Adrenal gland (tissue), 12 donors: ENCODE measurements around the gene UBE2N. TPM values are rescaled to one million over a fixed set of nuclear protein-coding genes. Genes with fewer than 3 reads are reported as not detected.
"Not testable (repeated sequence)": the region's sequence is repeated elsewhere in the genome, so short reads cannot be mapped to it uniquely, and the experiment has no call there.

Source experiments
- DNase-seq, 7 donors: peaks; one replicate each; pipeline ENCODE4 v3.0.0-alpha.2; 2019 to 2020
- H3K27ac ChIP-seq, 5 donors: fragments of 200-600 bp; sonication (generic) in 4 of 5; 1 replicate in 3 of 5; 2 replicates in 2 of 5; pipeline versions ENCODE4 v1.5.1 to v1.8.0; 2016 to 2020; ENCODE audit warnings: mild to moderate bottlenecking in 1 of 5
- H3K27me3 ChIP-seq: fragments of 200-600 bp; 2 replicates; pipeline ENCODE4 v1.8.0; 2021
- H3K36me3 ChIP-seq, 2 donors: fragments of 200-600 bp; replicated peaks in 1 of 2; 1 replicate in 1 of 2; 2 replicates in 1 of 2; pipeline versions ENCODE4 v1.5.1 to v1.8.0; 2018 to 2022
- H3K4me1 ChIP-seq, 2 donors: fragments of 200-600 bp; replicated peaks in 1 of 2; 1 replicate in 1 of 2; 2 replicates in 1 of 2; pipeline versions ENCODE4 v1.5.1 to v1.8.0; 2018 to 2021
- H3K4me3 ChIP-seq, 4 donors: fragments of 200-600 bp; sonication (generic) in 3 of 4; one replicate each; pipeline ENCODE4 v1.5.1; 2016 to 2018
- H3K9me3 ChIP-seq, 3 donors: fragments of 200-600 bp; sonication (generic) in 1 of 3; replicated peaks in 1 of 3; 1 replicate in 2 of 3; 2 replicates in 1 of 3; pipeline versions ENCODE4 v1.5.1 to v1.8.0; 2016 to 2021
- POLR2A ChIP-seq, 2 donors: fragments of 450-650 bp; IDR thresholded peaks; one replicate each; pipeline ENCODE4 v1.6.1; 2017; ENCODE audit warnings: antibody characterized with exemption in 2 of 2, mild to moderate bottlenecking in 2 of 2, moderate library complexity in 1 of 2
- WGBS, 4 donors: extraction: QIAGEN DNeasy Blood & Tissue Kit in 2 of 4; methylation state at CpG; one replicate each; pipeline versions ENCODE4 v1.1.5 to v1.1.7; 2013 to 2017; 5-methylcytosine and 5-hydroxymethylcytosine counted together
- intact Hi-C, 2 donors: fragments of 100-400 bp; cut with DNase I; formaldehyde crosslinking; loops; one replicate each; pipeline versions ENCODE4 v1.14.1 to v1.15.0; 2022 to 2023
- polyA plus RNA-seq, 3 donors: library from polyadenylated mRNA; stranded (reverse); fragments of 200-250 nt in 2 of 3; fragments of 350-450 nt in 1 of 3; fragmentation: Illumina TruSeq in 1 of 3; extraction: RNeasy Lipid Tissue Mini Kit (QIAGEN cat#74804) in 1 of 3; gene quantifications; one replicate each; pipeline ENCODE4 v1.2.3, GENCODE V29; 2013 to 2014
- total RNA-seq, 9 donors: library from RNA; depleted of rRNA in 4 of 9; stranded (reverse); fragments of >200 nt in 4 of 9; fragments of 120-200 nt in 1 of 9; fragmentation: NEBNext Ultra II Directional in 1 of 9; extraction: Animal tissue kit (Norgen Biotek cat#: 25700) in 1 of 9; gene quantifications; one replicate each; pipeline versions ENCODE4 v1.1.0 to v1.2.4, GENCODE V29; 2013 to 2023
- TF ChIP-seq, protein P1 (sequence below), 6 experiments: fragments of 450-650 bp in 4 of 6; fragments of 200-600 bp in 2 of 6; sonication (generic) in 1 of 6; IDR thresholded peaks; 1 replicate in 5 of 6; 2 replicates in 1 of 6; pipeline versions ENCODE4 v1.5.1 to v1.8.0; 2016 to 2021; ENCODE audit warnings: antibody characterized with exemption in 6 of 6, mild to moderate bottlenecking in 2 of 6, moderate library complexity in 1 of 6
- donor health status: healthy with polysubstance abuse.
- donor health status: Bipolar disorder and iron deficiency.
- donor health status: DM: yes; HTN: yes; CAD: no.
- donor health status: DM: no; HTN: no; CAD: no.
- donor health status: DM: no; HTN: no; CAD: no.
- donor health status: DM: yes; HTN: yes; CAD: no.

The UBE2N gene
- total and polyA plus RNA-seq, 12 donors, result 22.1 to 186 (median 68.5) TPM

DNA sequence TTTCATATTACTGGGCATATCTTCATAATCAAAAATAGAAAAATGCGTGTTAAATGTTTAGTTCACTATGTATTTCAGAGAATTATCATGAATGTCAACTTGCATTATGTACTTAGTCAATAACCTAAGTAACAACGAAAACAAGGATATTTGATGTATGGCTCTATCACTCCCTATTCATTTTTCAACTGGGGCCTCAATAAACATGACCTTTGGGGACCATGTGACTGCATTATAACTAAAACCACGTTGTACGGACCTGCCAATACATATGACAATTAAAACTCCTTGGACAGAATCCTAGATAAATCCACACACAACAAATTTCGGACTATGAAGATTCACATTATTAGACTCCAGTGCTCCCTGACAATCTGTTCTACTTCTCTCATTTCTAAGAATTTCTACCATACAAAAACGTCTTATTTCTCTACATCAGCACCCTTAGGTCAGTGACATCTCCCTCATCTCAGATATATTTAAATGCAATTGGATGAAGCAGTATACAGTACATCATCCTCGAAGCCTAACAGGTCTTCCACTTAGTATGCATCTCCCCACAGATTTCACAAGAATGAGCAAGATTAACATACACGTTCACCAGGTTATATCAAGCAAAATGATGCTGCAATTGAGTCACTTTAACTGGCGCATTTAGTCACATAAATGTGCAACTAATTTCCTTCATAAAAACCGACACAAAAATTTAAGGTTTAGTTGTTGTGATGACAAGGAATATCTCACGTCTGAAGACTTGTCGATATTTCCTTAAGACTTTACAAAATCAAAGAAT lies 1.5 kb downstream of the UBE2N start:
- Histone ChIP-seq H3K9me3 (no peaks in the 10 kb centered on the region), H3K4me1 (peaks cover 22 to 58% of the 10 kb centered on the region in 2 donors), H3K27me3 (no peaks in the 10 kb centered on the region), H3K4me3 (peak overlapping the region in 2 of 4 donors; percentile 81 to 99), H3K36me3 (no peaks in the 10 kb centered on the region), H3K27ac (no peak overlapping the region)
- DNase-seq, result no peak
- WGBS, 4 donors, result 22 to 25% (median 22%) methylated on average over 12 of the region's 12 CpGs
- TF ChIP-seq, protein P1, sequence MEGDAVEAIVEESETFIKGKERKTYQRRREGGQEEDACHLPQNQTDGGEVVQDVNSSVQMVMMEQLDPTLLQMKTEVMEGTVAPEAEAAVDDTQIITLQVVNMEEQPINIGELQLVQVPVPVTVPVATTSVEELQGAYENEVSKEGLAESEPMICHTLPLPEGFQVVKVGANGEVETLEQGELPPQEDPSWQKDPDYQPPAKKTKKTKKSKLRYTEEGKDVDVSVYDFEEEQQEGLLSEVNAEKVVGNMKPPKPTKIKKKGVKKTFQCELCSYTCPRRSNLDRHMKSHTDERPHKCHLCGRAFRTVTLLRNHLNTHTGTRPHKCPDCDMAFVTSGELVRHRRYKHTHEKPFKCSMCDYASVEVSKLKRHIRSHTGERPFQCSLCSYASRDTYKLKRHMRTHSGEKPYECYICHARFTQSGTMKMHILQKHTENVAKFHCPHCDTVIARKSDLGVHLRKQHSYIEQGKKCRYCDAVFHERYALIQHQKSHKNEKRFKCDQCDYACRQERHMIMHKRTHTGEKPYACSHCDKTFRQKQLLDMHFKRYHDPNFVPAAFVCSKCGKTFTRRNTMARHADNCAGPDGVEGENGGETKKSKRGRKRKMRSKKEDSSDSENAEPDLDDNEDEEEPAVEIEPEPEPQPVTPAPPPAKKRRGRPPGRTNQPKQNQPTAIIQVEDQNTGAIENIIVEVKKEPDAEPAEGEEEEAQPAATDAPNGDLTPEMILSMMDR (IDR thresholded peaks at IDR 0.05), result no peak
- no peak for TF ChIP-seq POLR2A (IDR thresholded peaks at IDR 0.05)
- intact Hi-C loops, result no loop called here

DNA sequence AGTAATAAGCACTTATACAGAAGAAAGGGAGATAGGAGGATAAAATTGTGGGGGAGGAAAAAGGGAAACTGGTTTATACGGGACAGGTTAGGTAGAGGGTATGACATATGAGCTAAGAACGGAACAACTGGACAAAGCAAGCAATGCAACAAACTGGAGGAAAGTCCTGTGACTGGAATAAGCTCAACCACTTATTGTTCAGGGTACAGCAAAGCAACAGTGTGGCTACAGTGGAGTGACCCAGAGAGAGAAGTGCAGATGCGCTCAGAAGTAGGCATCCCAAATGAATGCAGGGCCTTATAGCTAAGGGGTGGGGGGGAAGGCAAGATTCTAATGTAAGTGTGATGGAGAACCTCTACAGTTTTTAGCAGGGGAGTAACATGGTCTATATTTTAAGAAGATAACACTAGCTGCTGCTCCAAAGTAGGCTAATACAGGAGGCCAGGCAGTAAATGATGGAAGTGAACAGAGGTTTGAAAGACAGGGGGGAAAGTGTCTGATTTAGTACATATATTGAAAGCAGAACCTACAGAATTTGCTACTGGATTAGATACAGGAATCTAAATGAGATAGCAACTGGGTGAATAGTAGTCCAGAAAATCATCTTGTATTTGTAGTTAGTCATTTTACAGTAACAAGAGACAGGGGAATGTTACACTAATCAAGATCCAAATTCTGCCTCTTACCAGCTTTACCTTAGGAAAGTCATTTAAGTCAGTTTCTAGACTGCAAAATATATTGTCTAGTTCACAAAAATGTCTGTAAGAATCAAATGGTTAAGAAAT lies 3.3 kb downstream of the UBE2N start:
- H3K4me1 ChIP-seq, result peaks cover 34 to 75% of the 10 kb centered on the region in 2 donors
- intact Hi-C loops, result no loop called here
- 66 to 75% (median 71%) methylated on average over 3 of the region's 3 CpGs for WGBS, 4 donors

DNA sequence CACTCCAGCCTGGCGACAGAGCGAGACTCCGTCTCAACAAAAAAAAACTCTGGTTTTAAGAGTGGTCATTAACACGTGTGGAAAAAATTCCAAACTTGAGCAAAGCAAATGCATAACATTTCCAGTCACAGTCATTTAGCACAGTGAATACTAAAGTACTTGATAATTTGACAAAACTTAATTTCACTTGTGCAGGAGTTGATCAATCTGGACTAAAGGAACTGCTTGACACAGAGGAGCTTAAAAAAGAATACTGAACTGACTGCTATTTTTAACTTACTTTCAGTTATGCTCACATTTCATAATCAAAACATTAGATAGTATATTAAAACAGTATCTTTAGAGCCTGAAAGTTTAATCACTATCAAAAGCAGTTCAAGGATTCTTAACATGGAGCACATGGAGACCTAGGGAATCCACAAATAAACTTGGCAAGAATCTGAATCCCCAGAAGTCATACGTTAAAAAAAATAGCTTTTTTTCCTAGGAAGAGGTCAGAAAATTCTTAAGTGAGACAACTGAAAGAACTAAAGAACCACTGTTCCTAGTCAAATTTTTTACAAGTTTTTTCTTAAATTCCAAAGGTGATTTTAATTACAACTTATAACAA lies 7.4 kb downstream of the UBE2N start:
- no peaks in the 10 kb centered on the region for H3K36me3 ChIP-seq
- peaks cover 13 to 71% of the 10 kb centered on the region in 2 donors for H3K4me1 ChIP-seq
- H3K27ac ChIP-seq, result peak overlapping the region in 4 of 5 donors; percentile 63 to 83 (median 72)
- H3K27me3 ChIP-seq, result no peaks in the 10 kb centered on the region
- no peaks in the 10 kb centered on the region for H3K9me3 ChIP-seq
- intact Hi-C loops, result no loop called here
- TF ChIP-seq, protein P1 (IDR thresholded peaks at IDR 0.05), result no peak
- peak in 1 of 2 donors; percentile 22 for TF ChIP-seq POLR2A (IDR thresholded peaks at IDR 0.05)
- WGBS, 4 donors, result 20 to 26% (median 21%) methylated on average over 5 of the region's 5 CpGs
- H3K4me3 ChIP-seq, result peak overlapping the region in 1 of 4 donors; percentile 45
- DNase-seq, result no peak

More for the DNA sequence above, 3.3 kb downstream of the UBE2N start:
- DNase-seq, result no peak
- no peak for TF ChIP-seq POLR2A (IDR thresholded peaks at IDR 0.05)
- TF ChIP-seq, protein P1 (IDR thresholded peaks at IDR 0.05), result no peak
- no peak overlapping the region for H3K4me3 ChIP-seq
- H3K9me3 ChIP-seq, result no peaks in the 10 kb centered on the region
- no peak overlapping the region for H3K27ac ChIP-seq
- no peaks in the 10 kb centered on the region for H3K36me3 ChIP-seq
- no peaks in the 10 kb centered on the region for H3K27me3 ChIP-seq

GRCh38 chr12:93432031-93432430 lies 9.7 kb downstream of the UBE2N start:
- DNase-seq, intact Hi-C loops, H3K27ac ChIP-seq, H3K36me3 ChIP-seq, H3K9me3 ChIP-seq, H3K27me3 ChIP-seq, H3K4me3 ChIP-seq: not testable (repeated sequence)
- H3K4me1 ChIP-seq, result peaks cover 12 to 71% of the 10 kb centered on the region in 2 donors
- WGBS, 4 donors, result 69 to 76% (median 75%) methylated on average over 6 of the region's 6 CpGs
